ENCODE data around the gene CNDP2.

- TF ChIP-seq CTCF (IDR thresholded peaks at IDR 0.05; ENCODE audit: low read length) (no peak), EZH2 (IDR thresholded peaks at IDR 0.05; ENCODE audit: borderline replicate concordance, low read length) (no peak)
These were observed 38.2 kb downstream of the CNDP2 start, which contains the start of gene CNDP1 for GRCh38 chr18:74534150-74534969.

Data from OCI-LY1 (cell line).